Stimulated activated CD4-positive, alpha-beta T cell treated with anti-CD3 and anti-CD28 coated beads, Interleukin-1b, Interleukin-23, amount 100 ng/mL, for 4 hours (primary cell): Measurements from ENCODE around the gene OR4D11.

Source experiments
- DNase-seq, 2 donors: peaks; one replicate each; pipeline ENCODE4 v3.0.0-alpha.2; 2020; ENCODE audit warnings: low read depth in 2 of 2

The OR4D11 gene

GRCh38 chr11:59548309-59548656 is 44.9 kb downstream of the OR4D11 start:
- DNase-seq = no peak

DNA sequence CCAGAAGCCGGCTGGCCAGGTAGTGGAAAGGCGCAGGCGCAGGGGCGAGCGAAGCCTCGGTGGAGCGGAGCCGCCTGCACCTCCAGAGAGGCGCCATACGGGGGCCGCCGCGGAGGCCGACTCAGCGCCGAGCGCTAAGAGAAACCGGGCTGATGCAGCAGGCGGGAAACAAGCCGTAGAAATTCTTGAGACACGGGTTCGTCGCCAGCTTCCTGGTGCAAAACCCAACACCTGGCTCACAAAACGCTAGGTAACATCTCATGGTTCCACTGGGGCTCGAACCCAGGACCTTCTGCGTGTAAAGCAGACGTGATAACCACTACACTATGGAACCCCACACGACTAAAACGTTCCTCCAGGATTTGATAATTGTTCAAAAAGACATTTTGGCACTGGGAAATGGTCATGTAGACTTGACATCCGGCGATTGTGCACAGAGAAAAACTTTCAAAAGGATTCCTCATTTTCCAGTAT is 47.0 kb downstream of the OR4D11 start:
- peak; percentile 83 for DNase-seq

DNA sequence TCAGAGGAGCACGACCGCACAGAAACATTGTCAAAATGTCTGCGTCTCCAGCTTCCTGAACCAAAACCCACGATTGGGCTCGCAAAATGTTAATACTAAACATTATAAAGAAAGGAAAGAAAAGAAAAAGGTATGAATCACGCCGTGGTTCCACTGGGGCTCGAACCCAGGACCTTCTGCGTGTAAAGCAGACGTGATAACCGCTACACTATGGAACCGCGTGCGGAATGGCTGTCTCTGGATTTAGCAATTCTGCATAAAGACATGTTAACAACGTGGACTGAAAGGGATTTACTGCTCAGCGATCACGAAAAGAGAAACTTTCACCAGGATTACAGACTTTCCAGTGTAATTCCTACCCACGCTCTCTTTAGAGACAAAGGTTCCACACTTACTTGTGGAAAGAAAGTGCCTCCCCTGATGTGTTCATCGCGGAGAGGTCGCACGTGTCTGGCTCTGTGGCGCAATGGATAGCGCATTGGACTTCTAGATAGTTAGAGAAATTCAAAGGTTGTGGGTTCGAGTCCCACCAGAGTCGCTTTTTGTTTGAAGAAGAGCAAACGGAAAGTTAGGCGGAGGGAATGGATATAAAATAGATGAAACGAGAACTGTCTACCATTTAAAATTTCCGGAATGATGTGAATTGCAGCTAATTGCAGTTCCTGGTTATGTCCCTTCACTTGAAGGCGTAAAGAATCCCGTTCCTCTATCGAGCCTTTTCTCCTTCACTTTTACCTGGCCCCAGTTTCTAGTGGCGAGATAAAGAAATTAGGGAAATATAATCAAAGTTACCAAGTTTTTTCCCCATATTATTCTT is 47.7 kb downstream of the OR4D11 start:
- DNase-seq = peak; percentile 73 to 81

GRCh38 chr11:59551659-59552521 is 48.5 kb downstream of the OR4D11 start:
- DNase-seq = no peak

DNA sequence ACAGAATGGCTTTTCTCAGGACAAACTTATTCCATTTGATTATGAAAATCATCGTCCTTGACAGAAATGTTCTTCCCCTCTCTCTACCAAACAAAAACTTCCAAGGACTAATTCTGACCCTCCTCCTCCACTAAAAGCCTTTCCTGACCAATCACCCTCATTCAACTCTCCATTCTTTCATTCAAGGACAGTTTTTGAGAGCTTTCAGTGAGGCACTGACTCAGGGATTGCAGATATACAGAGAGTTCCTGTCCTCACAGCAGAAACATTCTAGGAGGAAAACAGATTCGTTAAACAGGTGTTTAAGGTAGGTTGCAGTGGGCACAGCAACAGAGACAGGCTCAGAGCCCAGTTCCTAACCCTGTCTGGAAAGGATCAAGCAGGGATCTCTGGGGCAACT is 49.5 kb downstream of the OR4D11 start:
- no peak for DNase-seq

GRCh38 chr11:59553323-59553722 is 49.9 kb downstream of the OR4D11 start:
- no peak for DNase-seq
